HG02678 (cell line): ENCODE data around the gene ZNF319.

ENCODE experiments used
- ATAC-seq: cut with Tn5 transposase; IDR thresholded peaks from one replicate; pipeline ENCODE4 v1.9.1; 2021; ENCODE audit warnings: mild to moderate bottlenecking, moderate library complexity; ENCODE audit not compliant: unreplicated experiment

Gene ZNF319

DNA sequence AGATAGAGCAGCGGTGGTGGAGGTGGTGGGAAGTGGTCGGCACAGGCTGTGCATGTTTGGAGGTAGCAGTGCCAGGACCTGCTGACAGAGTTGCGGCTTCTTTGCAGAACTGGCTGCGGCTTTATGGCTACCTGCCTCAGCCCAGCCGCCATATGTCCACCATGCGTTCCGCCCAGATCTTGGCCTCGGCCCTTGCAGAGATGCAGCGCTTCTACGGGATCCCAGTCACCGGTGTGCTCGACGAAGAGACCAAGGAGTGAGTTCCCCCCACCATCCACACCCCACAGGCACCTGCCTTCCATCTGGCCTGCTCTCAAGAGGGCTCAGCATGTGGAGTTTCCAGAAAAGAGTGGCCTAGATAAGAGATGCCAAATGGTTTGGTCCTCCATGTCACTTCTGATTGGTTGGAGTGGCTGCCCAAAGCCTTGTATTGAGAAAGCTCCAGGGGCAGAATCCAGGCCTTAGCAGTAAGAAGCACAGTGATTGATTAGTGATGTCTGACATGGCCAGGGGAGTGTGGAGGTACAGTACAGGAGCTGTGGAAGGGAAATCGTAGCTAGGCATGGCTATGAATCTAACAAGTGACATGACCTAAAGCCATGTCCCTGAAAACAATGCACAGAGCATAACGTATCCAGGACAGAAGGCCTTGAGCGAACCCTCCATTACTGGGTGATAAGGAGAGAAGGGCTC is 37.0 kb upstream of the ZNF319 start:
- no peak for ATAC-seq

DNA sequence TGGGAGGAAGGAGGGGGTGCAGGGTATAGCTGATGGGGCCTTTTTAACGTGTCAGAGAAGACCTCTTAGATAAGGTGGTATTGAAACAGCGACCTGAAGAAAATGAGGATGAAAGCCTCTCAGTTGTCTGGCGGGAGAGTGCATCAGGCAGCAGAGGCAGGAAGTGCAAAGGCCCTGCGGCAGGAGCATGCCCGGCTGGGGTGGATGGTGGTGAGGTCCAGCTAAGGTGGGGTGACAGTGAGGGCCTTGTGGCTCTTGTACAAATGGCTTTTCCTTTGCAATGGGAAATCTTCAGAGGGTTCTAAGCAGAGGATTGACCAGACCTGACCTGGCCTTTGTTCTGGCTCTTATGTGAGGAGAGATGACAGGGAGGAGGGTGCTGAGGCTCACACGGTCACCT is 36.5 kb upstream of the ZNF319 start:
- no peak for ATAC-seq

DNA sequence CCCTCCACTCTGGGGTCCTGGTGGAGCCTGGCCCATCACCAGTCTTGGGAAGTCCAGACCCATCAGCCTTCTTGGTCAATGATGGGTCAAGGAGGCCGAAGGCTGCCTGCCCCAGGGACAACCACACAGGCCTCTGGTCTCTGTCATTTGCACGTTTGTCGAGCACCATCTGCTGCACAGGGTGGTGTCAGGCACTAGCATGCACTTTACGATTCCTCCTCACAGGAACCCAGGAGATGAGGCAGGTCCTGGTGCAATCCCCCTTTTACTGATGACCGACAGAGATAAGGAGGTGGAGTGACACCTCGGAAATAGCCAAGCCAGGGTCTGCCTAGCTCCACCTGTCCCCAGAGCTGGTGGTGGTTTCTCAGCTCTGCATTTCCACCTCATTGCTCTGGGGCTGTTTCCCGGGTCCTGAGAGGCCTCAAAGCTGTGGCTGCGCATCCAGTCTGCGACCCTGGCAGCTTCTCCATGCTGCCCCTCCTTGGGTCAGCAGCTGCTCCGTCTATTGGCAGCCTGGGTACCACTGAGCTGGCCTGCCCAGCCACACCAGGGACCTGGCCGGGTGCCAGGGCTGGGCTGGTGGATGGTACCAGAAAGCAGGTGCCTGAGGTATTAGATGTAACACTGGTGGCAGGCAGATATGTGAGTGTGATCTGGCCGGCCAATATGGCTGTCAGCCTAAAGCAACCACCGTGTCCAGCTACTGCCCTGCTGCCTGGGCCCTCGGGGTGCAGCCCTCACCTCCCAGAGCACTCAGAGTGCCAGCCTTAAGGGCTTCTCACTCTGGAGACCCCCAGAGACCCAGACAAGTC is 35.1 kb upstream of the ZNF319 start:
- ATAC-seq: no peak

DNA sequence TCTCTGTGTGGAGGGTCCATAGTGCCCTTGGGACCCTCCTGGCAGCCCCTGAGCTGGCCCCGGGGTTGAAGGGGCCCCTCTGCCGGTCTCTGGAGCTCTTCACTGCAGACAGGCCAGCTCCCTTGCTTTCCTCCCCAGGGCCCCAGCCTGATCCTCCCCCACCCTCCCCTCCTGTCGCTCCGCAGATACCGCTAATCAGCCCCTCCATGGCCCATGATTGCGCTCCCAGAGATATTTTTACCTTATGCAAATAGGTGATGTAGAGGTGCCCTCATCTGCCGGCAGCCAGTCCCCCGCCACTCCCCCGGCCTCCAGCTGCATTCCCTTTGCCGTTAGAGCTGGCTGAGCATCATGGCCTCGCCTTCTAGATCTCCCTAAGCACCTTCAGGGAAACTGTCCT is 34.3 kb upstream of the ZNF319 start:
- ATAC-seq: no peak

DNA sequence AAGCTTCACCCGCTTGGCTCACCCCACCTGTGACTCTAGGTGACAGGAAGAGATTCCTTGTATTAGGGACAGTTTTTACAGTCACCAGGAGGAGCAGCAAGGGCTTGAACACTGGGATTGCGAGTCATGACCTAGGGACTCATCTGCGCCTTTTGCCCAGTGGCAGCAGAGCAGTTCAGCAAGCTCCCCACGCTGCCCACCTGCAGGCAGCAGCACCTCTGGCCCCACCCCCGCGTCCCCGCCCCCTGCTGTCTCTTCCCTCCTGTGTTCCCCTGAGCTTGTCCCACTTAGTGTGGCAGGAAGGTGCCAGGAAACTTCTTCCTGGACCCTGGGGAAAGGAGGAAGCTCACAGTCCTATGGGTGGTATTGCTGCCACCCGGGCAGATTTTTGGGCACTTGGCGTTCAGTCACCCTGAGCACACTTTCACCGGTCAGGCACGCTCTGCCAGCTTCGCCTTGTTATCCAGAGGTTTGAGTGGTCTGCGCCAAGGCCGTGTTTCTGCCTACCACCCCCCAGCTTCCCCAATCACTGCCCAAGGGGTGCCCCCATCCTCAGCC is 33.7 kb upstream of the ZNF319 start:
- ATAC-seq: no peak

GRCh38 chr16:58032710-58033293 is 32.3 kb upstream of the ZNF319 start:
- ATAC-seq: no peak

DNA sequence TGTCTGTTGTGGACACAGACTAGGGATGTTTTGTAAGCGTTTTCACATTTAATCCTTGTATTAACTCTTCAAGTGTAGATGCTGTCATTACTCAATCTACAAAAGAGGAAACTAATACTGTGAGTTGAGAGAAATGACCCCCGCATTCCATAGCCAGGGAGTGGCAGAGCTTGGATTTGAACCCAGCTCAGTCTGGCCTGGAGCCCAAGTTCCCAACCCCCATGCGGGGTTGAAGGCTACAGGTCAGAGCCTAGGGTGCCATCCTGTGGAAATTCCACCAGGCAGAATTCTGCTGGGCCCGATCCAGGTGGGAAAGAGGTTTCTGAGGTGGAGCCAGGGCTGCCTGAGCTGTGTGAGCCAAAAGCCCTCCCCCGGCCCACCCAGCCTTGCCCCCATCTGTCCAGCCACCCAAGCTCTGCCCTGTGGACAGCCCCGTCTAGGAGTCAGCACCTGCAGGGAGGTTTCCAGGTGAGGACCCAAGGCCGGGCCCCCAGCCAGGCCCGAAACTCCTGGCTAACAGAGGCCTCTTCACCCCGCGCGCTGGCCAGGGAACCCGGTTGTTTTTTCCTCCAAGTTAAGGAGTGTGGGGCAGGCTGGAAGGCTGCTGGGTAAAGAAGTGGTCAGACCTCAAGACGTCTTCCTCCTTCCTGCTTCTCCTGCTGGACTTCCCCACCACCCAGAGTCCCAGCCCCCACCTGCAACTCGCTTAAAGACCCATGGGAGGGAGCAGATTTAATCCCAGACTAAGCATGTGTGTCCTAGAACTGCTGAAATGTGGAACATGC is 30.7 kb upstream of the ZNF319 start:
- ATAC-seq: no peak

- no peak for ATAC-seq
Observed at GRCh38 chr16:58030136-58030840, 29.8 kb upstream of the ZNF319 start.

- no peak for ATAC-seq
Observed at GRCh38 chr16:58029410-58029809, 28.9 kb upstream of the ZNF319 start.

DNA sequence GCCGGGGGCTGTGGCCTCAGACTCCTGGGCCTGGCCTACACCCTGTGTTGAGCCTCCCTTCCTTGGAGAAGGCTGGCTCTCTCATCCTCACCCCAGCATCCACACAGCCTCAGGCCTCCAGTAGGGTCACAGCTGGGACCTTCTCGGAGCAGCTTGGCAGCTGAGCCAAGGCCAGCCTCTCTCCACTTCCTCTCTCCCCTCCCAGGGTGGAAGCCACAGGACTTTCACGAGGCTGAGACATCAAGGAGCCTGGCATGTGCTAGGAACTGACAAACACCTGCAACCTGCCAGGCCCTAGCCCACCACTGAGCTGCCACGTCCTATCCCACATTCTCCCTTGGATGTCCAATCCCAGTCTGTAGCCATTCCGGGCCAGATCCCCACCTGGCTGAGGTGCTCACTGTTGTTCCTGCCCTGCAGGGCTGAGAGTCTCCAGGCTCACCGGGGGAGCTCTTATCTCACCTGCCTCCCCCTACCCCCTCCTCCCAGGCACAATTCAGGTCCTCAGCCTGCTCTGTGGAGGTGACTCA is 28.1 kb upstream of the ZNF319 start:
- ATAC-seq: no peak

DNA sequence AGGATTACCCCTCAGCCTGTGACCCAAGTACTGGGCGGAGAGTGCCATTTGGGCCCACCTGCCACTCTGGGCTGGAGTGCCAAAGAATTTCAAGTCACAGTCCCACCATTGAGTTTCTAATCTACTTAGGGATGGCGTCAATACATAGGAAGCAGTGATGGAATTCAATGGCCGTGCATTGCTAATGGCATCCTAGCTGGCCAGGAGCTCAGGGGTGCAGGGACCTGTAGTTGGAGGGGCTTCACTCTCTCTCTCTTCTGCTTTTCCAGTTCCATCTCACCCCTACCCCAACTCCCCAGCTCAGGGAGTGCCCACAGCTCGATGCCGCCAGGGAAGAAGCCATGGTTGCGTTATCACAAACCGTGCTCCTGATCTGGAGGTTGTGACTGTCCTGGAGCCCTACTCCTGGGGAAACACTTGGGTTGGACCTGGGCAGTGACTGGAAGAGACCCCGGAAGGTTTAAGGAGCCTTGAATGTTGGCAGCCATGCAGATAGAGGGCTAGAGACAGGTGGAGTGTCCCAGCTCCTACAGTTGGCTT is 27.5 kb upstream of the ZNF319 start:
- ATAC-seq: no peak

DNA sequence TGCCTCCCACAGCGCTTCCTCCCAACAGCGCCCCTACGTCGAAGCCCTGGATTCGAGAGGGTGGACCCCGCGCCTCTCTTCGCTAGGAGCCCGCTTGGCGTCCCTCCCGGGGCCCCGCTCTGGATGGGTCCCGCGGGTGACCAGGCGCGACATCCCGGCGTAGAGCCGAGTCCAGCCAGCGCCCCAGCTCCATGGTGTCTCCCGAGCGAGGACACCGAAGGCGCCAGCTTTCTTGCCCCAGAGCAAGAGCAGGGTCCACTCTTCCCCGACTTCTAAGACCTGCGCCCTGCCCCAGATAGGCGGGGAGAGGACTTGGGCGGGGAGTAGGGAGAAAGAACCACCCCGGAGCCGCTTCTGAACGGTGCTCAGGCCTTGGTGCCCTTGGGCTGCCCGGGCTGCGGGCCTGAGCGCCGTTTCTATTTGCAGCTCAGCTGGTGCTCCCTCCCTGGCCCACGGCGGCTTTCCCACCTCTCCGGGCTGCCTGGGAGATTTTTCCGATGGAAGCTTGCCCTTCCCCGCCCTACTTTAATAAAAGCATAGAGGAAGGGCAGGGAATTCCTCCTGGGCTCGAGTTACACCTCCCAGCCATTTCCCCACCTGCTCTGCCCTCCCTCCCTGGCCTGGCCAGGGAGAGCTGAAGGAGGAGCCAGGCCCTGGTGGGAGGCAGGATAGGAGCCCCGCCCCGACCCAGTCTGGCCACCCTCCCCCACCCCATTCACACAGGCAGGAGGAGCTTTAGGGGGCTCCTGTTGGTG is 26.9 kb upstream of the ZNF319 start:
- no peak for ATAC-seq

- ATAC-seq: no peak
Observed at GRCh38 chr16:58026705-58027160, 26.3 kb upstream of the ZNF319 start.

DNA sequence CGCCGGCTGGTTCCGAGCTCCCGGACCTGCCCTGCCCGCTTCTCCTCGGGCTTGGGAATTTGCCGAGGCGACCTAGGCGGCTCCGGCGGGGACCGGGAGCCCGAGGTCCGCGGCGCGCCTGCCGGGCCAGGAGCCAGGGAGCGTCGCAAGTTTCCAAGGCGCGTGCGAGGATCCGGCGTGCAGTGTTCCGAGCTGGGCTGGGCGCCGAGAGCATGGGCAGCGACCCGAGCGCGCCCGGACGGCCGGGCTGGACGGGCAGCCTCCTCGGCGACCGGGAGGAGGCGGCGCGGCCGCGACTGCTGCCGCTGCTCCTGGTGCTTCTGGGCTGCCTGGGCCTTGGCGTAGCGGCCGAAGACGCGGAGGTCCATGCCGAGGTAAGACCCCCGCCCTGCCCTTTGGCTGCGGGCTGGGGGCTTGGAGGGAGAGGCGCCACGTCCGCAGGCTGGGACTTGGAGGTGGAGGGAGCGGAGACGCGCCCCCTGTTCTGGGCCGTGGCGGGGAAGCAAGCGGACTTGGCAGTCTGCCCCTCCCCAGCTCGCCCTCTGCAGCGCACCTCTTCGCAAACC is 25.8 kb upstream of the ZNF319 start:
- ATAC-seq: peak; percentile 17

DNA sequence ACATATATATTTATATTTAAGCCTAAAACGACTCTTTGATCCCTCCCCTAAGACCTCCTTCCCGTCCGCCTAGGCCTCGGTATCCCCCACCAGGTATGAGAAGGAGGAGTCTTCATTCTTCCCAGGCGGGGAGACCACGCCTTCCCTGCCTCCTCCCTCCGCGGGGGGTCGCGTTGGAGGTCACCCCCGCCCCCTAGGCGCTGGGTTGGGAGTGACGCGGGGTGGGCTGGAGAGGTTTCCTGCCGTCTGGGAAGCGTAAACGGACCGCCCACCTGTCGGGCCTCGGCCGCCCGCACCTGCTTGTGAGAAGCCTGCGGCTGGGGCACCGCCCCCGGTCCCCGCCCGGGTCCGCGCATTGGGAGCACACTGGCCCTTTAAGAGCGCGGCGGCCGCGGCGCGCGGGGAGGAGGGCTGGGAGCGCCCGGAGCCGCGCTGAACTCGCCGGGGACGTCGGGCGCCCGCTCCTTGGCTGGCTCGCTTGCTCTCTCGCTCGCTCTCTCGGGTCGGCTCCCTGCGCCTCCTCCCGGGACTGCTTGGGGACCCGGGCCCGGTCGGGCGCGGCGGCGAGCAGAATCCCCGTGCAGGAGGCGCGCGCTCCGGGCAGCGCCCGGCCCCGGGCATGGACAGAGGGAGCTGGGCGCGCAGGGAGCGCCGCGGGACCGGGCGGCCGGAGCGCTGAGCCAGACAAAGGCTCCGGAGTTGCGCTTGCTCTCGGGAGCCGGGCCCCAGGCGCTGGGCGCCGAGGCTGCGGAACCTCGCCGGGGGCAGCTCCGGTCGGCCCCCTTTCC is 25.1 kb upstream of the ZNF319 start, which contains the start of gene MMP15:
Gene MMP15 (plus strand): TSS at position 404 of the 788 bp plus-strand sequence. CDS start 597 bp downstream, outside the sequence.
- ATAC-seq: peak; percentile 64

DNA sequence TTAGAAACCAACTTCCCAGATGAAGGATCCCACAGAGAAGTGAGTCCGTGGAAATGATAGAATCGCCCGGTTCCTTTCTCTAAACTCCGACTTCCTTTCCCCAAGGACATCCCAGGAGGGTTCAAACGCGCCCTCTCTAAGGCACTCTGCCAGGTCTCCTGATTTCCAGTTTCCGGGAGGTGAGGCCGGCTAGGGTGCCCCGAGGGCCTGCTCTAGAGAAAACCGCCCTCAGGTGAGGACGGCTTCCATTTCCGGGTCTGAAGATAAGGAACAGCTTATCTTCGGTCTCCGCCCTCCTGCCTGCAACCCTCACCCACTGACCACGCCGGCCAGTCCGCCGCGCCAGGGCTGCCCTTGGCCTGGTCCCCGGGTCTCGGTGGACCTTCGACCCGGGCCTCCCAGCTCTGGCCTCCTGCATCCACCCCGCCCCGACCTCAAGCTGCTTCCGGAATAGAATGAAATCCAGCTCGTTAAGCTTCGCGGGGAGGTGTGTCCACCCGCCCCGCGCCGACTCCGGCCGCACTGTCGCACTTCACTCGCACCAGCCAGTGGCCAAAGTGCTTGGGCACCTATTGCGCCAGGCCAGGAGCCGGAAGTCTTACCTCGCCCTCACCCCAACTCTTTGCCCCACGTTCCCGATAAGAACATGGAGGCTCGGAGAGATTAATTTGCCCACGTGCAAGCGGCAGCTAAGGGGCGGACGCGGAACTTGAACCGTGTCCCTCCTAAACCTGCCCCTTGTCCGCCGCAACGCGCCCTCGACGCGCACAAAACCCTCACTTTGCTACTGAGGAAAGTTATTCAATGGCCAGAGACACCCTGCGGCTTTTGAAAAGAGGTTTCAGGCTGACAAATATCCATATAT is 24.2 kb upstream of the ZNF319 start:
- no peak for ATAC-seq
